ENCODE measurements around the gene DPYSL4. TPM values are rescaled to one million over a fixed set of nuclear protein-coding genes. Genes with fewer than 3 reads are reported as not detected.

DPYSL4 gene
- total and polyA plus RNA-seq, 2 of the 13 experiments (the other 11 are each of a cell fraction or from before 2014, with no cell fraction given), result 0.84 to 1.2 TPM

- ChIA-PET CTCF (ENCODE audit: low intra/inter-chr PET ratio, low total read pairs) (no interaction called here), POLR2A (no interaction called here)
- in situ Hi-C loops (cut with HindIII; ENCODE audit: extremely low pct_ligation_motif_present, low pct_unique_long_range_greater_than_20kb) (no loop called here), intact Hi-C loops (cut with micrococcal nuclease; ENCODE audit: unreplicated experiment) (no loop called here)
- WGBS (ENCODE audit: low lambda C conversion rate), result 34% methylated on average over 18 of the region's 99 CpGs
- BruUV-seq (replicated peaks), result no TSS peak
- Histone ChIP-seq H2AFZ (ENCODE audit: low read length) (no peak overlapping the region), H3K9me3 (ENCODE audit: low read length) (no peaks in the 10 kb centered on the region), H3K79me2 (ENCODE audit: insufficient read depth, low read length) (no peaks in the 10 kb centered on the region), H3K4me2 (ENCODE audit: low read depth, low read length) (0 out of 2 replicates have a peak overlapping the region, but pooled peaks have one; percentile 36), H3K4me3 (replicated peaks in 1 of 3; ENCODE audit: insufficient read depth in 1 of 3, low read depth in 2 of 3, low read length in 3 of 3) (peak overlapping the region in 1 of 3 experiments; percentile 28; a peak in 1 of 6 replicates), H3K27me3 (ENCODE audit: control insufficient read depth in 1 of 2, insufficient read depth in 2 of 2, low read length in 2 of 2) (peaks cover 4 to 46% of the 10 kb centered on the region in 2 experiments), H3K27ac (ENCODE audit: extremely low read length, insufficient read depth, low read length) (no peak overlapping the region), H3K36me3 (replicated peaks in 1 of 2; ENCODE audit: control insufficient read depth in 1 of 2, insufficient read depth in 2 of 2, low read length in 2 of 2) (no peaks in the 10 kb centered on the region), H3K4me1 (ENCODE audit: insufficient read depth, low read length) (peaks cover 40% of the 10 kb centered on the region), H3K9ac (ENCODE audit: insufficient read depth, low read depth, low read length) (no peak overlapping the region), H4K20me1 (ENCODE audit: insufficient read depth, low read length) (peaks cover 18% of the 10 kb centered on the region)
- DNase-seq (ENCODE audit: low spot score), result no peak
- peak; percentile 53 for ATAC-seq
- FAIRE-seq, result no peak
- TF ChIP-seq CEBPG (CRISPR knock-in tag; IDR thresholded peaks at IDR 0.05), result no peak
- TF ChIP-seq, protein P1, sequence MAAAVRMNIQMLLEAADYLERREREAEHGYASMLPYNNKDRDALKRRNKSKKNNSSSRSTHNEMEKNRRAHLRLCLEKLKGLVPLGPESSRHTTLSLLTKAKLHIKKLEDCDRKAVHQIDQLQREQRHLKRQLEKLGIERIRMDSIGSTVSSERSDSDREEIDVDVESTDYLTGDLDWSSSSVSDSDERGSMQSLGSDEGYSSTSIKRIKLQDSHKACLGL (CRISPR knock-in tag; IDR thresholded peaks at IDR 0.05), result 0 out of 2 replicates have a peak, but pooled peaks have one; percentile 39
- no peak for TF ChIP-seq ZSCAN25 (CRISPR knock-in tag; IDR thresholded peaks at IDR 0.05)
- TF ChIP-seq ZNF773 (CRISPR knock-in tag; IDR thresholded peaks at IDR 0.05; ENCODE audit: borderline replicate concordance), result peak; percentile 49; the same call in 1 of the 2 replicates
- TF ChIP-seq FOXM1 (CRISPR knock-in tag; IDR thresholded peaks at IDR 0.05), result no peak
- TF ChIP-seq, protein P2, sequence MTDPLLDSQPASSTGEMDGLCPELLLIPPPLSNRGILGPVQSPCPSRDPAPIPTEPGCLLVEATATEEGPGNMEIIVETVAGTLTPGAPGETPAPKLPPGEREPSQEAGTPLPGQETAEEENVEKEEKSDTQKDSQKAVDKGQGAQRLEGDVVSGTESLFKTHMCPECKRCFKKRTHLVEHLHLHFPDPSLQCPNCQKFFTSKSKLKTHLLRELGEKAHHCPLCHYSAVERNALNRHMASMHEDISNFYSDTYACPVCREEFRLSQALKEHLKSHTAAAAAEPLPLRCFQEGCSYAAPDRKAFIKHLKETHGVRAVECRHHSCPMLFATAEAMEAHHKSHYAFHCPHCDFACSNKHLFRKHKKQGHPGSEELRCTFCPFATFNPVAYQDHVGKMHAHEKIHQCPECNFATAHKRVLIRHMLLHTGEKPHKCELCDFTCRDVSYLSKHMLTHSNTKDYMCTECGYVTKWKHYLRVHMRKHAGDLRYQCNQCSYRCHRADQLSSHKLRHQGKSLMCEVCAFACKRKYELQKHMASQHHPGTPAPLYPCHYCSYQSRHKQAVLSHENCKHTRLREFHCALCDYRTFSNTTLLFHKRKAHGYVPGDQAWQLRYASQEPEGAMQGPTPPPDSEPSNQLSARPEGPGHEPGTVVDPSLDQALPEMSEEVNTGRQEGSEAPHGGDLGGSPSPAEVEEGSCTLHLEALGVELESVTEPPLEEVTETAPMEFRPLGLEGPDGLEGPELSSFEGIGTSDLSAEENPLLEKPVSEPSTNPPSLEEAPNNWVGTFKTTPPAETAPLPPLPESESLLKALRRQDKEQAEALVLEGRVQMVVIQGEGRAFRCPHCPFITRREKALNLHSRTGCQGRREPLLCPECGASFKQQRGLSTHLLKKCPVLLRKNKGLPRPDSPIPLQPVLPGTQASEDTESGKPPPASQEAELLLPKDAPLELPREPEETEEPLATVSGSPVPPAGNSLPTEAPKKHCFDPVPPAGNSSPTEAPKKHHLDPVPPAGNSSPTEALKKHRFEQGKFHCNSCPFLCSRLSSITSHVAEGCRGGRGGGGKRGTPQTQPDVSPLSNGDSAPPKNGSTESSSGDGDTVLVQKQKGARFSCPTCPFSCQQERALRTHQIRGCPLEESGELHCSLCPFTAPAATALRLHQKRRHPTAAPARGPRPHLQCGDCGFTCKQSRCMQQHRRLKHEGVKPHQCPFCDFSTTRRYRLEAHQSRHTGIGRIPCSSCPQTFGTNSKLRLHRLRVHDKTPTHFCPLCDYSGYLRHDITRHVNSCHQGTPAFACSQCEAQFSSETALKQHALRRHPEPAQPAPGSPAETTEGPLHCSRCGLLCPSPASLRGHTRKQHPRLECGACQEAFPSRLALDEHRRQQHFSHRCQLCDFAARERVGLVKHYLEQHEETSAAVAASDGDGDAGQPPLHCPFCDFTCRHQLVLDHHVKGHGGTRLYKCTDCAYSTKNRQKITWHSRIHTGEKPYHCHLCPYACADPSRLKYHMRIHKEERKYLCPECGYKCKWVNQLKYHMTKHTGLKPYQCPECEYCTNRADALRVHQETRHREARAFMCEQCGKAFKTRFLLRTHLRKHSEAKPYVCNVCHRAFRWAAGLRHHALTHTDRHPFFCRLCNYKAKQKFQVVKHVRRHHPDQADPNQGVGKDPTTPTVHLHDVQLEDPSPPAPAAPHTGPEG (CRISPR knock-in tag; IDR thresholded peaks at IDR 0.05), result no peak
- no peak for TF ChIP-seq NAIF1 (CRISPR knock-in tag; IDR thresholded peaks at IDR 0.05; ENCODE audit: borderline replicate concordance)
- peak; percentile 47; the same call in 1 of the 2 replicates for TF ChIP-seq ZNF563 (CRISPR knock-in tag; IDR thresholded peaks at IDR 0.05)
- no peak for TF ChIP-seq KMT2A (CRISPR knock-in tag; IDR thresholded peaks at IDR 0.05)
- no peak for TF ChIP-seq EP300 (IDR thresholded peaks at IDR 0.05; ENCODE audit: low read depth in 2 of 2, low read length in 2 of 2)
- TF ChIP-seq EP300 (CRISPR knock-in tag; IDR thresholded peaks at IDR 0.05; ENCODE audit: borderline replicate concordance), result no peak
- TF ChIP-seq IKZF4 (CRISPR knock-in tag; IDR thresholded peaks at IDR 0.05; ENCODE audit: borderline replicate concordance, low read depth, not compliant biosample characterization), result no peak
- TF ChIP-seq, protein P3, sequence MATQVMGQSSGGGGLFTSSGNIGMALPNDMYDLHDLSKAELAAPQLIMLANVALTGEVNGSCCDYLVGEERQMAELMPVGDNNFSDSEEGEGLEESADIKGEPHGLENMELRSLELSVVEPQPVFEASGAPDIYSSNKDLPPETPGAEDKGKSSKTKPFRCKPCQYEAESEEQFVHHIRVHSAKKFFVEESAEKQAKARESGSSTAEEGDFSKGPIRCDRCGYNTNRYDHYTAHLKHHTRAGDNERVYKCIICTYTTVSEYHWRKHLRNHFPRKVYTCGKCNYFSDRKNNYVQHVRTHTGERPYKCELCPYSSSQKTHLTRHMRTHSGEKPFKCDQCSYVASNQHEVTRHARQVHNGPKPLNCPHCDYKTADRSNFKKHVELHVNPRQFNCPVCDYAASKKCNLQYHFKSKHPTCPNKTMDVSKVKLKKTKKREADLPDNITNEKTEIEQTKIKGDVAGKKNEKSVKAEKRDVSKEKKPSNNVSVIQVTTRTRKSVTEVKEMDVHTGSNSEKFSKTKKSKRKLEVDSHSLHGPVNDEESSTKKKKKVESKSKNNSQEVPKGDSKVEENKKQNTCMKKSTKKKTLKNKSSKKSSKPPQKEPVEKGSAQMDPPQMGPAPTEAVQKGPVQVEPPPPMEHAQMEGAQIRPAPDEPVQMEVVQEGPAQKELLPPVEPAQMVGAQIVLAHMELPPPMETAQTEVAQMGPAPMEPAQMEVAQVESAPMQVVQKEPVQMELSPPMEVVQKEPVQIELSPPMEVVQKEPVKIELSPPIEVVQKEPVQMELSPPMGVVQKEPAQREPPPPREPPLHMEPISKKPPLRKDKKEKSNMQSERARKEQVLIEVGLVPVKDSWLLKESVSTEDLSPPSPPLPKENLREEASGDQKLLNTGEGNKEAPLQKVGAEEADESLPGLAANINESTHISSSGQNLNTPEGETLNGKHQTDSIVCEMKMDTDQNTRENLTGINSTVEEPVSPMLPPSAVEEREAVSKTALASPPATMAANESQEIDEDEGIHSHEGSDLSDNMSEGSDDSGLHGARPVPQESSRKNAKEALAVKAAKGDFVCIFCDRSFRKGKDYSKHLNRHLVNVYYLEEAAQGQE (IDR thresholded peaks at IDR 0.05; ENCODE audit: borderline replicate concordance in 1 of 2, low read depth in 1 of 2, low read length in 2 of 2), result peak; percentile 84 to 94
These were observed 904 bp upstream of the DPYSL4 start for GRCh38 chr10:132185601-132186487.
